KMS-11 (cell line): Measurements from ENCODE around the gene ZIC2.

Experiments used
- H2AFZ ChIP-seq: fragments of 200-600 bp; sonication (generic); 2 replicates; pipeline ENCODE4 v1.6.1; 2016; ENCODE audit warnings: antibody characterized with exemption, mixed run types, low read depth
- H3K27ac ChIP-seq: fragments of 200-600 bp; sonication (generic); 2 replicates; pipeline ENCODE4 v1.6.1; 2016; ENCODE audit warnings: mild to moderate bottlenecking, mixed run types
- H3K27me3 ChIP-seq: fragments of 200-600 bp; sonication (generic); 2 replicates; pipeline ENCODE4 v1.6.1; 2017; ENCODE audit warnings: mild to moderate bottlenecking, low read depth, mixed run types, moderate library complexity; ENCODE audit not compliant: insufficient read depth
- H3K36me3 ChIP-seq: fragments of 200-600 bp; sonication (generic); 2 replicates; pipeline ENCODE4 v1.6.1; 2017; ENCODE audit warnings: mild to moderate bottlenecking, mixed run types; ENCODE audit not compliant: insufficient read depth
- H3K4me1 ChIP-seq: fragments of 200-600 bp; sonication (generic); 2 replicates; pipeline ENCODE4 v1.6.1; 2016; ENCODE audit warnings: mild to moderate bottlenecking, low read depth, mixed run types; ENCODE audit not compliant: poor library complexity, severe bottlenecking
- H3K4me2 ChIP-seq: fragments of 200-600 bp; sonication (generic); 2 replicates; pipeline ENCODE4 v1.7.0; 2016; ENCODE audit warnings: mild to moderate bottlenecking, mixed run types
- H3K4me3 ChIP-seq: fragments of 200-600 bp; sonication (generic); IDR thresholded peaks from 2 replicates; pipeline ENCODE4 v1.6.1; 2017; ENCODE audit warnings: low read depth, low read length, mixed read lengths; ENCODE audit not compliant: insufficient read depth
- H3K79me2 ChIP-seq: fragments of 200-600 bp; sonication (generic); 2 replicates; pipeline ENCODE4 v1.6.1; 2016; ENCODE audit warnings: low read depth, mixed run types; ENCODE audit not compliant: insufficient read depth
- H3K9ac ChIP-seq: fragments of 200-600 bp; sonication (generic); 2 replicates; pipeline ENCODE4 v1.6.1; 2016; ENCODE audit warnings: mild to moderate bottlenecking, mixed run types
- H4K20me1 ChIP-seq: fragments of 200-600 bp; sonication (generic); 2 replicates; pipeline ENCODE4 v1.6.1; 2016; ENCODE audit warnings: mild to moderate bottlenecking, mixed run types; ENCODE audit not compliant: insufficient read depth
- TF ChIP-seq, protein P1 (sequence below): fragments of 200-600 bp; sonication (generic); conservative IDR thresholded peaks from 2 replicates; pipeline ENCODE4 v1.6.1; 2017; ENCODE audit warnings: low read depth, mild to moderate bottlenecking, antibody characterized with exemption, low read length, moderate library complexity, mixed read lengths

Gene ZIC2

DNA sequence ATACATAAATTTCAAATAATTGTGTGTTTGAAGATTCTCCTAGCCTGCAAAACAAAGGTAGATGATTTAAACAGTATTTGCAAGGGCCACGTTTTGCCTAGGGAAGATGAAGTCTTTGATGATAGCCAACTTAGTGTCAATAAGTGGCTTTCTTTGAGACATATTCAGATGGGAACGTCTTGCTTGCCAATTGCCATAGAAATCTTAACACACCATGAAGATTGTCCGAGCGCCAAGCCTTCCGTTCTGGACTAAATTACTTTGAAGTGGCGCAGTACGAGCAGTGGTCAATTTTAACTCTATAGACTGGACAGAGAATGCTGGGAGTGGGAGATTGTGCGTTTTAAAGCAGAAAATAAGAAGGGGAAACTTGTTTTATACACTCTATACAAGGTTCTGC is 19.9 kb upstream of the ZIC2 start:
- no peak overlapping the region for H3K27ac ChIP-seq
- no peaks in the 10 kb centered on the region for H3K4me1 ChIP-seq
- no peak overlapping the region for H2AFZ ChIP-seq
- no peaks in the 10 kb centered on the region for H3K79me2 ChIP-seq
- H4K20me1 ChIP-seq: no peaks in the 10 kb centered on the region
- TF ChIP-seq, protein P1, sequence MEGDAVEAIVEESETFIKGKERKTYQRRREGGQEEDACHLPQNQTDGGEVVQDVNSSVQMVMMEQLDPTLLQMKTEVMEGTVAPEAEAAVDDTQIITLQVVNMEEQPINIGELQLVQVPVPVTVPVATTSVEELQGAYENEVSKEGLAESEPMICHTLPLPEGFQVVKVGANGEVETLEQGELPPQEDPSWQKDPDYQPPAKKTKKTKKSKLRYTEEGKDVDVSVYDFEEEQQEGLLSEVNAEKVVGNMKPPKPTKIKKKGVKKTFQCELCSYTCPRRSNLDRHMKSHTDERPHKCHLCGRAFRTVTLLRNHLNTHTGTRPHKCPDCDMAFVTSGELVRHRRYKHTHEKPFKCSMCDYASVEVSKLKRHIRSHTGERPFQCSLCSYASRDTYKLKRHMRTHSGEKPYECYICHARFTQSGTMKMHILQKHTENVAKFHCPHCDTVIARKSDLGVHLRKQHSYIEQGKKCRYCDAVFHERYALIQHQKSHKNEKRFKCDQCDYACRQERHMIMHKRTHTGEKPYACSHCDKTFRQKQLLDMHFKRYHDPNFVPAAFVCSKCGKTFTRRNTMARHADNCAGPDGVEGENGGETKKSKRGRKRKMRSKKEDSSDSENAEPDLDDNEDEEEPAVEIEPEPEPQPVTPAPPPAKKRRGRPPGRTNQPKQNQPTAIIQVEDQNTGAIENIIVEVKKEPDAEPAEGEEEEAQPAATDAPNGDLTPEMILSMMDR: no peak
- H3K27me3 ChIP-seq: no peaks in the 10 kb centered on the region
- no peak overlapping the region for H3K4me3 ChIP-seq
- no peak overlapping the region for H3K4me2 ChIP-seq
- H3K9ac ChIP-seq: no peak overlapping the region
- H3K36me3 ChIP-seq: no peaks in the 10 kb centered on the region

GRCh38 chr13:99962242-99962641 is 19.3 kb upstream of the ZIC2 start:
- no peaks in the 10 kb centered on the region for H3K36me3 ChIP-seq
- H3K4me2 ChIP-seq: no peak overlapping the region
- H3K4me3 ChIP-seq: no peak overlapping the region
- H3K27ac ChIP-seq: no peak overlapping the region
- TF ChIP-seq, protein P1: no peak
- no peak overlapping the region for H3K9ac ChIP-seq
- H3K79me2 ChIP-seq: no peaks in the 10 kb centered on the region
- no peaks in the 10 kb centered on the region for H3K4me1 ChIP-seq
- no peaks in the 10 kb centered on the region for H4K20me1 ChIP-seq
- H2AFZ ChIP-seq: no peak overlapping the region
- H3K27me3 ChIP-seq: no peaks in the 10 kb centered on the region

DNA sequence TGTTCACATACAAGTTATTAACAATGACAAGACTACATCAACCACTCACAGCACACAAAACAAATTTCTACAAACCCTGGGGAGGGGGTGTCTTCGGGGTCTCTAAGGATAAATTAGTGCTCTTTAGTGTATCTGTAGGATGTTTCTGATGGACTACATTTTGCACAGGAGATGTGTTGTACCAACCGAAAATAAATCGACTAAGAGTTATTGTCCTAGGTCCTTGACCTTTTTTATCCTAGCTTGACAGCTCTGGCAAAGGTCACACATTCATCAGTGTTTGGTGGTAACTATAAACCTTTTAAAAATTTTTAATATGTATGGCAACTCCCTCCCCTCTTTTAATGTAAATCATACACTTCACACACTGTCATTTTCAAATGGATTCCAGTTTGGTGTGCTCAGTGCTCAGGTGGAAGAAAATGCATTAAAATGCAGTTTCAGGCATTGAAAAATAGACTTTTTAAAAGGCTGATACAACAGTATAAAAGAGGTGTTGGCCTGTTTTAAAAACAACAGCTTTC is 17.7 kb upstream of the ZIC2 start:
- Histone ChIP-seq H3K9ac (no peak overlapping the region), H3K4me1 (no peaks in the 10 kb centered on the region), H4K20me1 (no peaks in the 10 kb centered on the region), H2AFZ (no peak overlapping the region), H3K27ac (no peak overlapping the region), H3K79me2 (peaks cover under 1% of the 10 kb centered on the region; the same call in 1 of the 2 replicates), H3K4me2 (no peak overlapping the region), H3K27me3 (no peaks in the 10 kb centered on the region), H3K4me3 (no peak overlapping the region), H3K36me3 (no peaks in the 10 kb centered on the region)
- TF ChIP-seq, protein P1: no peak

GRCh38 chr13:99965329-99966000 is 16.1 kb upstream of the ZIC2 start:
- H2AFZ ChIP-seq: no peak overlapping the region
- no peak overlapping the region for H3K4me3 ChIP-seq
- peaks cover 4% of the 10 kb centered on the region; the same call in 1 of the 2 replicates for H3K79me2 ChIP-seq
- H3K27me3 ChIP-seq: no peaks in the 10 kb centered on the region
- no peaks in the 10 kb centered on the region for H3K36me3 ChIP-seq
- no peak overlapping the region for H3K9ac ChIP-seq
- TF ChIP-seq, protein P1: no peak
- no peaks in the 10 kb centered on the region for H4K20me1 ChIP-seq
- no peak overlapping the region for H3K27ac ChIP-seq
- H3K4me1 ChIP-seq: no peaks in the 10 kb centered on the region
- no peak overlapping the region for H3K4me2 ChIP-seq
